ENCODE results near the gene RNF169. TPM values are rescaled to one million over a fixed set of nuclear protein-coding genes. Genes with fewer than 3 reads are reported as not detected.

The RNF169 gene
- total and polyA plus RNA-seq, 2 experiments from 2014 or later, result 0.78 to 16.5 TPM

GRCh38 chr11:74863410-74863809, 114.8 kb downstream of the RNF169 start (continued):
- TF ChIP-seq CREB1 (CRISPR knock-in tag; IDR thresholded peaks at IDR 0.05; ENCODE audit: low read depth) (no peak), ZNF331 (CRISPR knock-in tag; IDR thresholded peaks at IDR 0.05; ENCODE audit: low read depth) (no peak), POLR2AphosphoS5 (IDR thresholded peaks at IDR 0.05; ENCODE audit: low read depth) (no peak), ZNF462 (CRISPR knock-in tag; IDR thresholded peaks at IDR 0.05) (no peak), NANOG (IDR thresholded peaks at IDR 0.05; ENCODE audit: borderline replicate concordance) (no peak)

GRCh38 chr11:74866557-74866956, 117.9 kb downstream of the RNF169 start:
- 0 out of 2 replicates have a peak, but pooled peaks cover 8% of the 10 kb centered on the region for H3K9me2 ChIP-seq (ENCODE audit: insufficient read depth)
- H3K4me3 Mint-ChIP-seq, result no peak overlapping the region
- ATAC-seq, result no peak
- H3K4me1 Mint-ChIP-seq, result no peaks in the 10 kb centered on the region
- H2AFZ ChIP-seq, result no peak overlapping the region
- no peak overlapping the region for H3K27ac Mint-ChIP-seq
- no peaks in the 10 kb centered on the region for H3K27me3 ChIP-seq (ENCODE audit: insufficient read depth)
- H3K27ac ChIP-seq (ENCODE audit: low read depth), result no peak overlapping the region
- no peak for DNase-seq (ENCODE audit: low spot score)
- H3K4me3 ChIP-seq, result no peak overlapping the region
- peaks cover 96% of the 10 kb centered on the region for H3K36me3 Mint-ChIP-seq (ENCODE audit: low read depth)
- H3K27me3 Mint-ChIP-seq (ENCODE audit: insufficient read depth, low read depth, poor library complexity), result peaks cover 4% of the 10 kb centered on the region
- no peaks in the 10 kb centered on the region for H4K20me1 ChIP-seq (replicated peaks; ENCODE audit: insufficient read depth)
- no peak overlapping the region for H3K4me2 ChIP-seq
- peaks cover 24% of the 10 kb centered on the region for H3K36me3 ChIP-seq (ENCODE audit: insufficient read depth)
- H3K4me1 ChIP-seq (ENCODE audit: insufficient read depth), result 0 out of 2 replicates have a peak, but pooled peaks cover 11% of the 10 kb centered on the region
- no peaks in the 10 kb centered on the region for H3K79me2 ChIP-seq (replicated peaks; ENCODE audit: insufficient read depth)
- H3F3A ChIP-seq (replicated peaks; ENCODE audit: low read depth), result no peaks in the 10 kb centered on the region
- peaks cover 71% of the 10 kb centered on the region for H3K9me3 Mint-ChIP-seq
- no peak for TF ChIP-seq EZH2 (IDR thresholded peaks at IDR 0.05; ENCODE audit: low read depth, unreplicated experiment)
- TF ChIP-seq EZH2phosphoT487 (IDR thresholded peaks at IDR 0.05; ENCODE audit: unreplicated experiment), result no peak
- no peak for TF ChIP-seq ZNF331 (CRISPR knock-in tag; IDR thresholded peaks at IDR 0.05; ENCODE audit: low read depth)
- no peak for TF ChIP-seq ZNF114 (CRISPR knock-in tag; IDR thresholded peaks at IDR 0.05)
- TF ChIP-seq POLR2AphosphoS5 (IDR thresholded peaks at IDR 0.05; ENCODE audit: low read depth), result no peak
- TF ChIP-seq REST (IDR thresholded peaks at IDR 0.05; ENCODE audit: unreplicated experiment), result no peak
- no peak for TF ChIP-seq JUNB (IDR thresholded peaks at IDR 0.05; ENCODE audit: unreplicated experiment)
- TF ChIP-seq CREB1 (CRISPR knock-in tag; IDR thresholded peaks at IDR 0.05; ENCODE audit: low read depth), result no peak
- TF ChIP-seq, protein P1, sequence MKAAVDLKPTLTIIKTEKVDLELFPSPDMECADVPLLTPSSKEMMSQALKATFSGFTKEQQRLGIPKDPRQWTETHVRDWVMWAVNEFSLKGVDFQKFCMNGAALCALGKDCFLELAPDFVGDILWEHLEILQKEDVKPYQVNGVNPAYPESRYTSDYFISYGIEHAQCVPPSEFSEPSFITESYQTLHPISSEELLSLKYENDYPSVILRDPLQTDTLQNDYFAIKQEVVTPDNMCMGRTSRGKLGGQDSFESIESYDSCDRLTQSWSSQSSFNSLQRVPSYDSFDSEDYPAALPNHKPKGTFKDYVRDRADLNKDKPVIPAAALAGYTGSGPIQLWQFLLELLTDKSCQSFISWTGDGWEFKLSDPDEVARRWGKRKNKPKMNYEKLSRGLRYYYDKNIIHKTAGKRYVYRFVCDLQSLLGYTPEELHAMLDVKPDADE (IDR thresholded peaks at IDR 0.05), result no peak
- no peak for TF ChIP-seq NANOG (IDR thresholded peaks at IDR 0.05; ENCODE audit: borderline replicate concordance)
- no peak for TF ChIP-seq STAT1 (IDR thresholded peaks at IDR 0.05; ENCODE audit: unreplicated experiment)
- TF ChIP-seq, protein P2, sequence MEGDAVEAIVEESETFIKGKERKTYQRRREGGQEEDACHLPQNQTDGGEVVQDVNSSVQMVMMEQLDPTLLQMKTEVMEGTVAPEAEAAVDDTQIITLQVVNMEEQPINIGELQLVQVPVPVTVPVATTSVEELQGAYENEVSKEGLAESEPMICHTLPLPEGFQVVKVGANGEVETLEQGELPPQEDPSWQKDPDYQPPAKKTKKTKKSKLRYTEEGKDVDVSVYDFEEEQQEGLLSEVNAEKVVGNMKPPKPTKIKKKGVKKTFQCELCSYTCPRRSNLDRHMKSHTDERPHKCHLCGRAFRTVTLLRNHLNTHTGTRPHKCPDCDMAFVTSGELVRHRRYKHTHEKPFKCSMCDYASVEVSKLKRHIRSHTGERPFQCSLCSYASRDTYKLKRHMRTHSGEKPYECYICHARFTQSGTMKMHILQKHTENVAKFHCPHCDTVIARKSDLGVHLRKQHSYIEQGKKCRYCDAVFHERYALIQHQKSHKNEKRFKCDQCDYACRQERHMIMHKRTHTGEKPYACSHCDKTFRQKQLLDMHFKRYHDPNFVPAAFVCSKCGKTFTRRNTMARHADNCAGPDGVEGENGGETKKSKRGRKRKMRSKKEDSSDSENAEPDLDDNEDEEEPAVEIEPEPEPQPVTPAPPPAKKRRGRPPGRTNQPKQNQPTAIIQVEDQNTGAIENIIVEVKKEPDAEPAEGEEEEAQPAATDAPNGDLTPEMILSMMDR (conservative IDR thresholded peaks at IDR 0.05; ENCODE audit: low read depth in 2 of 2), result no peak

Measured in GM23338 (cell line).